Pancreas (tissue), 10 donors: ENCODE measurements around the gene UBE2E2. TPM values are rescaled to one million over a fixed set of nuclear protein-coding genes. Genes with fewer than 3 reads are reported as not detected.

ENCODE experiments used
- ATAC-seq, 4 donors: fragments of 200-7000 bp; cut with Tn5 transposase; one replicate each; pipeline versions ENCODE4 v1.8.0 to v1.9.1; 2020; ENCODE audit warnings: mild to moderate bottlenecking in 4 of 4, moderate library complexity in 4 of 4
- DNase-seq, 6 donors: peaks; one replicate each; pipeline ENCODE4 v3.0.0-alpha.2; 2020
- FAIRE-seq: peaks from 2 replicates; lab custom pipeline; 2012; peaks lifted over from hg19 to GRCh38; lab: Jason Lieb, UNC
- H3K27ac ChIP-seq, 4 donors: fragments of 200-600 bp; sonication (generic); 1 replicate in 3 of 4; 2 replicates in 1 of 4; pipeline versions ENCODE4 v1.5.0 to v1.8.0; 2020
- H3K27me3 ChIP-seq, 4 donors: fragments of 200-600 bp; one replicate each; pipeline ENCODE4 v1.8.0; 2021
- H3K36me3 ChIP-seq, 3 donors: fragments of 200-600 bp; sonication (generic) in 1 of 3; one replicate each; pipeline versions ENCODE4 v1.5.0 to v1.8.0; 2020 to 2021
- H3K4me1 ChIP-seq, 3 donors: fragments of 200-600 bp; one replicate each; pipeline ENCODE4 v1.8.0; 2021
- H3K4me3 ChIP-seq, 4 donors: fragments of 200-600 bp; sonication (generic) in 2 of 4; one replicate each; pipeline versions ENCODE4 v1.5.0 to v1.8.0; 2020 to 2021
- H3K9me3 ChIP-seq, 4 donors: fragments of 200-600 bp; one replicate each; pipeline ENCODE4 v1.8.0; 2021
- WGBS, 2 donors: extraction: QIAGEN DNeasy Blood & Tissue Kit; methylation state at CpG; one replicate each; pipeline ENCODE4 v1.1.7; 2013; 5-methylcytosine and 5-hydroxymethylcytosine counted together
- intact Hi-C, 3 donors: fragments of 100-400 bp; cut with DNase I; formaldehyde crosslinking; loops; one replicate each; pipeline versions ENCODE4 v1.11.1 to v1.14.2; 2022
- polyA plus RNA-seq, 2 donors: library from polyadenylated mRNA; stranded (reverse); fragments of 200-250 nt; gene quantifications; one replicate each; pipeline ENCODE4 v1.2.3, GENCODE V29; 2013
- total RNA-seq, 6 donors: library from RNA; stranded (reverse); fragmentation: NEBNext Ultra II Directional in 4 of 6; extraction: Animal tissue kit (Norgen Biotek cat#: 25700) in 4 of 6; gene quantifications; one replicate each; pipeline versions ENCODE4 v1.2.1 to v1.2.4, GENCODE V29; 2021 to 2023
- TF ChIP-seq, protein P1 (sequence below), 4 donors: fragments of 200-600 bp; sonication (generic) in 3 of 4; IDR thresholded peaks; one replicate each; pipeline versions ENCODE4 v1.5.0 to v1.8.0; 2021; ENCODE audit warnings: antibody characterized with exemption in 4 of 4
- donor health status: healthy with polysubstance abuse.
- donor health status: DM: no; HTN: no; CAD: no; lungs with moderate emphysema.
- donor health status: DM: no; HTN: no; CAD: no.
- donor health status: control.
- donor health status: control.
- donor health status: Bipolar disorder and iron deficiency.
- donor health status: DM: yes; HTN: yes; CAD: no.
- donor health status: DM: no; HTN: no; CAD: no.
- donor health status: DM: no; HTN: no; CAD: no.
- donor health status: DM: yes; HTN: yes; CAD: no.

UBE2E2 gene
- total and polyA plus RNA-seq, 8 donors, result 3.3 to 11.6 (median 5.8) TPM

DNA sequence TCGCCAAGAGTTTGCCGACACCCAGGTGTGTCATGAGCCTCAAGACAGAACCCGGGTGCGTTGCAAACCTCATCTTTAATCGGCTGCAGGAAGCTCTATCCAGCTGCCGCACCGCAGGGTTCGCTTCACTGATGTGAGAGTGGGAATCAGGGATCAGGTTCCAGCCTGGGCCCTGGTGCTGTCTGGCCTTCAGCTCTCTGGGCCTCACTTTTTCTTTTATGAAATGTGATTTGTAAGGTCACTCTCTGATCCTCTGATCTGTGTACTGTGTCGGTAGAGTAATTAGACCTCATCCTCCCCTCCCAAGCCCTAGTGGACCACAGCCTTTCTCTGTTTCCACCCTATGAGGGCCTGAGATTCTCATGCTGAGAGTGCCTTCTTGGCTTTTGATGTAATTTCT lies 399.8 kb downstream of the UBE2E2 start:
- H3K4me1 ChIP-seq, result no peaks in the 10 kb centered on the region
- WGBS, 2 donors, result 90 to 95% methylated on average over 9 of the region's 9 CpGs
- H3K36me3 ChIP-seq, result no peaks in the 10 kb centered on the region
- no peaks in the 10 kb centered on the region for H3K9me3 ChIP-seq
- no peak for ATAC-seq
- H3K4me3 ChIP-seq, result no peak overlapping the region
- no peaks in the 10 kb centered on the region for H3K27me3 ChIP-seq
- intact Hi-C loops, result no loop called here
- no peak for DNase-seq
- TF ChIP-seq, protein P1, sequence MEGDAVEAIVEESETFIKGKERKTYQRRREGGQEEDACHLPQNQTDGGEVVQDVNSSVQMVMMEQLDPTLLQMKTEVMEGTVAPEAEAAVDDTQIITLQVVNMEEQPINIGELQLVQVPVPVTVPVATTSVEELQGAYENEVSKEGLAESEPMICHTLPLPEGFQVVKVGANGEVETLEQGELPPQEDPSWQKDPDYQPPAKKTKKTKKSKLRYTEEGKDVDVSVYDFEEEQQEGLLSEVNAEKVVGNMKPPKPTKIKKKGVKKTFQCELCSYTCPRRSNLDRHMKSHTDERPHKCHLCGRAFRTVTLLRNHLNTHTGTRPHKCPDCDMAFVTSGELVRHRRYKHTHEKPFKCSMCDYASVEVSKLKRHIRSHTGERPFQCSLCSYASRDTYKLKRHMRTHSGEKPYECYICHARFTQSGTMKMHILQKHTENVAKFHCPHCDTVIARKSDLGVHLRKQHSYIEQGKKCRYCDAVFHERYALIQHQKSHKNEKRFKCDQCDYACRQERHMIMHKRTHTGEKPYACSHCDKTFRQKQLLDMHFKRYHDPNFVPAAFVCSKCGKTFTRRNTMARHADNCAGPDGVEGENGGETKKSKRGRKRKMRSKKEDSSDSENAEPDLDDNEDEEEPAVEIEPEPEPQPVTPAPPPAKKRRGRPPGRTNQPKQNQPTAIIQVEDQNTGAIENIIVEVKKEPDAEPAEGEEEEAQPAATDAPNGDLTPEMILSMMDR (IDR thresholded peaks at IDR 0.05), result no peak
- no peak for FAIRE-seq
- no peak overlapping the region for H3K27ac ChIP-seq

GRCh38 chr3:23607184-23607847 lies 404.2 kb downstream of the UBE2E2 start:
- no peaks in the 10 kb centered on the region for H3K9me3 ChIP-seq
- no peaks in the 10 kb centered on the region for H3K36me3 ChIP-seq
- DNase-seq, result no peak
- H3K27me3 ChIP-seq, result no peaks in the 10 kb centered on the region
- intact Hi-C loops, result no loop called here
- no peaks in the 10 kb centered on the region for H3K4me1 ChIP-seq
- 58 to 78% methylated on average over 8 of the region's 8 CpGs for WGBS, 2 donors
- no peak overlapping the region for H3K4me3 ChIP-seq
- no peak overlapping the region for H3K27ac ChIP-seq
- FAIRE-seq, result no peak
- no peak for ATAC-seq
- TF ChIP-seq, protein P1 (IDR thresholded peaks at IDR 0.05), result no peak

DNA sequence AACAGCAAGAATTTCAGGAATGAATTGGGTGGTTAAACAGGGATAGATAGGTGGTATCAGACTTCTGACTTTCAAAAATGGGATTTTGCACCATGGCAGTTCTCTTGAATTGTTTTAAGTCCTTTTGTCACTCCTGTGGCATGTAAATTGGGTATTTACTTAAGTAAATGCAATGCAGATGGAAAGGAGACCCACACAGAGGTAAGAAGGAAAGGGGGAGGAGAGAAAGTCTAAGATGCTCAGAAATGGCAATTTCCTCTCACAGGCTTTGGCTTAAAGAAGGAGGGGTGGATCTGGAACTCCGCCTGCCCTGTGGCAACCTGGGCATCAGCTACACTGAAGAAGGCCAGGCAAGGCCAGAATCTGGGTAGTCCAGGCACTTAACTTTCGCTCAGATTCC lies 405.5 kb downstream of the UBE2E2 start:
- DNase-seq (no peak), FAIRE-seq (no peak), ATAC-seq (no peak)
- 93 to 97% methylated on average over 2 of the region's 2 CpGs for WGBS, 2 donors
- intact Hi-C loops, result no loop called here
- H3K4me1 ChIP-seq, result no peaks in the 10 kb centered on the region
- no peaks in the 10 kb centered on the region for H3K27me3 ChIP-seq
- H3K9me3 ChIP-seq, result no peaks in the 10 kb centered on the region
- no peak overlapping the region for H3K27ac ChIP-seq
- no peaks in the 10 kb centered on the region for H3K36me3 ChIP-seq
- no peak overlapping the region for H3K4me3 ChIP-seq
- TF ChIP-seq, protein P1 (IDR thresholded peaks at IDR 0.05), result no peak

DNA sequence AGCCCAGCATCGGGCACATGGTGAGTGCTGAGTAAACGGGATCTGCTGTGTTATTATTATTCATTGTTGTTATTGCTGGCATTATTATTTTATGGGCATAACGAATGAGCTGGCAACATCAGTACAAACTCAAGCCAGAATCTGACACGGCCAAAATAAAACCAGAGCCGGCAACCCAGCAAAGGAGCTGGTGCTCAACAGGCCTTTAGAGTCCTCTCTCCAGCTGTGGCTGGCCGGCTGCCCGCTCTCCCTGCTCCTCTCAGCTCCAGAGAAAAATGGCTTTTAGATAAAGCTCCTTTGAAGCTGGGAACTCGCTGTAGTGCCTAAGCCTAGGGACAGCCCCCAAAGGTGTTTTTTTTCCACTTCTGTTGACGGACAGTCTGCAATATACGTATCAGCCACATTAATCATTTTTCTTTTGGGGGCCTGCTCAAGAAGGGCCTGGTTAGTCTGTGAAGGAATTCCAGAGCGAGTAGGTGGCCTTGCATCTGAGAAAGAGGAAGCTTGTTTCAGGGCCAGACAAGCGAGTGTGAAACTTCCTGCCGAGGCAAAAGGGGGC lies 408.7 kb downstream of the UBE2E2 start:
- TF ChIP-seq, protein P1 (IDR thresholded peaks at IDR 0.05), result no peak
- H3K9me3 ChIP-seq, result no peaks in the 10 kb centered on the region
- ATAC-seq (peak in 3 of 4 donors; percentile 67 to 82 (median 72)), DNase-seq (peak; percentile 16 to 66 (median 36)), FAIRE-seq (no peak)
- peak overlapping the region in 1 of 4 donors; percentile 9 for H3K4me3 ChIP-seq
- no peak overlapping the region for H3K27ac ChIP-seq
- WGBS, 2 donors, result 38 to 41% methylated on average over 13 of the region's 13 CpGs
- intact Hi-C loops, result no loop called here
- H3K36me3 ChIP-seq, result no peaks in the 10 kb centered on the region
- H3K27me3 ChIP-seq, result no peaks in the 10 kb centered on the region
- no peaks in the 10 kb centered on the region for H3K4me1 ChIP-seq

DNA sequence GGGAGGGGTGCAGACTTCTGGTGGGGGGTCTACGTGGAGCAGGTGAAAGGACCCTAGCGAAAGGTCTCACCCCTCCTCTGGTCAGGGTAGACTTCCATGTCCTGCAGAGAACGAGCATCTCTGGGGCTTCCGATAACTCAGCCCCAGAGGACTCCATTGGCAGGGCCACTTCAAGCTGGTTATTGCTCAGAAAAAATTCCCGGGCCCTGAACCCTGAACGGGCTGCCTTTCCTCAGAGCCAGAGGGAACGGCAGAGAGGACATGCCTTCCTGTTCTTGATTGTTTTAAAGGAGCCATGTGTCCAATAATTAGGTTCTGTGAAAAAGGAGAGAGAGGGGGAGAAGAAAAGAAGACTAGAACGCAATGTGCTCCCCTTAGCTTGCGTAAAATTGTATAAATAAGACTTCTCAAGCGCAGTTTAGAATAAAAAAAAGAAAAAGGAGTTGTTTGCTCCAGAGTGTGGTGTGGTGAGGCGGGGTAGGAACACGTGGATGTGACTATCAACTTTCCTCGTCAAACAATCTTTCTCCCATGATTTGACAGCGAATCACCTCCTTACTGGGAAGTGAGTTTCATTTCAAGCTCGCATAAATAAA lies 409.3 kb downstream of the UBE2E2 start:
- peak overlapping the region in 1 of 4 donors; percentile 9 for H3K4me3 ChIP-seq
- intact Hi-C loops, result no loop called here
- DNase-seq (no peak), ATAC-seq (peak in 3 of 4 donors; percentile 60 to 72 (median 66)), FAIRE-seq (no peak)
- no peaks in the 10 kb centered on the region for H3K9me3 ChIP-seq
- no peaks in the 10 kb centered on the region for H3K36me3 ChIP-seq
- H3K27me3 ChIP-seq, result no peaks in the 10 kb centered on the region
- WGBS, 2 donors, result 41 to 50% methylated on average over 15 of the region's 15 CpGs
- no peaks in the 10 kb centered on the region for H3K4me1 ChIP-seq
- H3K27ac ChIP-seq, result no peak overlapping the region
- TF ChIP-seq, protein P1 (IDR thresholded peaks at IDR 0.05), result no peak
